Fibroblast of mammary gland (primary cell): ENCODE results near the gene NTSR2.

Experiments
- DNase-seq: peaks from one replicate; pipeline ENCODE4 v3.0.0-alpha.2; 2010; ENCODE audit warnings: low read depth
- H3K4me3 ChIP-seq: 2 replicates; pipeline ENCODE4 v1.5.1; 2011; ENCODE audit warnings: low read depth, mild to moderate bottlenecking, low read length, moderate library complexity; ENCODE audit not compliant: control insufficient read depth
- CTCF ChIP-seq: conservative IDR thresholded peaks from 2 replicates; pipeline ENCODE4 v1.5.1; 2011; ENCODE audit warnings: low read depth, low read length, inconsistent platforms; ENCODE audit not compliant: control insufficient read depth, insufficient read depth

NTSR2 gene

GRCh38 chr2:11652553-11652952 lies 17.4 kb downstream of the NTSR2 start:
- no peak for DNase-seq
- no peak overlapping the region for H3K4me3 ChIP-seq
- TF ChIP-seq CTCF = no peak

DNA sequence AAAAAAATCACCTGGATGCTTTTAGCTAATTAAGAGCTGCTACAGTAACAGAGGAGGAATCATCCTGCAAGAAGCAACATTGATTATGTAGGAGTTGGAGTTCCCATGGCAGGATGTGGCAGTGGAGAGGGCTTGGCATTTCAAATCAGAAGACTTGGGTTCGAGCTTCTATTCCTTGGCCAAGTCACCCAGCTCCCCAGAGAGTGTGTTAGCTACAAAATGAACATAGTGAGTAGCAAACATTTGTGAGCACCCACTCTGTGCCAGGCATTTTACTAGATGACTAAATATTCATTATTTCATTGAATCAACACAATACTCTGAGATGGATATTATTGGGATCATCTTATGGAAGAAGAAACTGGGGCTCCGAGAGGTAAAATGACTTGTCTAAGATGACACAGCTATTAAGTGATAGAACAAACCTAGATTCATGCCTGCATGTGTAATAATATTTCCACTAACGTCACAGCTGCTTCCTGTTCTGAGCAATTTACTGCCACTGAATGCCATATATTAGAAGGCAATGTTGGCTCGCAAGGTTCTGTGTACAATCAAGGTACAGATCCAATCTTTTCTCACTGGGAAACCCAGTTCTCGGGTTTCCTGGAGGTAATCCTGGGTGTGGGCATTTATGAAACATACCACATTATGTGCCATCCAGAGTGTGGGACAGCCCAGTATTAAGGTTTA lies 18.0 kb downstream of the NTSR2 start:
- DNase-seq = no peak
- no peak for TF ChIP-seq CTCF

DNA sequence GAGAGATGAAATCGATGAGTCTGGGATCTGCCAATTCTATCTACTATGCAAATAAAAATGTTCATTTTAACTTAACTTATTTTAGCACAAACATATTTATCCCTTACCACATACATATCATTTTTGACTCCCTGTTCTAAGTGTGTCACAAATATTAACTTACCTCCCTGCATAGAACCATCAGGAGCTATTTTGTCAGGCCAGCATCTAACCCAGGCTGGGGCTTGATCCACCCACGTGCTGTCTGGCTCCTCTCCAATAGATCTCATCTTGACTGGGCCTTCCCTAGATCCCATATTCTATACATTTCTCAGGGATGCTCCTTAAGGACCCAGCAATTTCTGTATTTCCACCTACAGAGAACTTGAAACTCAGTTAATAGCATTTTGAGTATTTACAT lies 20.9 kb downstream of the NTSR2 start:
- DNase-seq = no peak
- no peak for TF ChIP-seq CTCF
- no peak overlapping the region for H3K4me3 ChIP-seq

More for the DNA sequence above, 18.0 kb downstream of the NTSR2 start:
- H3K4me3 ChIP-seq = no peak overlapping the region

- peak; percentile 7 for DNase-seq
- no peak overlapping the region for H3K4me3 ChIP-seq
- peak; percentile 32 for TF ChIP-seq CTCF
Observed at GRCh38 chr2:11647834-11648600, 22.0 kb downstream of the NTSR2 start.

DNA sequence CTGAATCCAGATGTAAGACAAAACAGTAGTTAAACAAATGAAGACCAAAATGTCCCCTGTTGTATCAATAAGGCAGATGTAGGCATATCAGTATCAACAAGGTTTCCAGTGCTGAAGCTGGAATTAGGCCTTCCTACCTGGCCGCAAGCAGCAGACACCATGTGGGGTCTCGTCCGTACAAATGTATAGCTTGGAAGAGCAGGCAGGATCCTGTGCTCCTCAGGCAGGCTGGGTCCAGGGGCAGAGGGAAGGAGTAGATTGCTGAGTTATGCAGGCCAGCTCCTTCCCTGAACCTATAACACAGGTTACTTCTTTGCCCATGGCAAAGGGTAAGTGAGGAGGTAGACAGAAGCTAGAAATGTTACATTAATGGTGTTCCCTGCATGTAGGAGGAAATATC lies 23.5 kb downstream of the NTSR2 start:
- no peak for TF ChIP-seq CTCF
- no peak overlapping the region for H3K4me3 ChIP-seq
- no peak for DNase-seq

DNA sequence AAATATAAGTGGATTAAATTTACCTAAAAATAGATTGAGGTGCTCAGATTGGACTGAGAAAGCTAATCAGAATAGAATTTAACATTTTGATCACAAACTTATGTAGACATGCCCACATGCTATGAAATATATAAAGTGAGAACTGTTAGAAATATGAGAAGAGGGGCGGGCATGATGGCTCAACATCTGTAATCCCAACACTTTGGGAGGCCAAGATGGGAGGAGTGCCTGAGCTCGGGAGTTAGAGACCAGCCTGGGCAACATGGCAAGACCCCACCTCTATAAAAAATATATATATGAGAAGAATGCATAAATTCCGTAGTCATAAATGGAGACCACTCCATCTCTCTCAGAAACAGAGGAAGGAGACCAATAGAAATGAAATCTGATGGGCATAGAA lies 25.7 kb downstream of the NTSR2 start:
- no peak overlapping the region for H3K4me3 ChIP-seq
- no peak for DNase-seq
- no peak for TF ChIP-seq CTCF

GRCh38 chr2:11642972-11643371 lies 27.0 kb downstream of the NTSR2 start:
- no peak overlapping the region for H3K4me3 ChIP-seq
- TF ChIP-seq CTCF = no peak
- DNase-seq = no peak
